Effector memory CD4-positive, alpha-beta T cell (primary cell): ENCODE results near the gene IFNAR2.

Experiments
- DNase-seq, 3 donors: peaks; one replicate each; pipeline ENCODE4 v3.0.0-alpha.2; 2020
- H3K27ac ChIP-seq: 2 replicates; pipeline ENCODE4 v1.7.0; 2013; ENCODE audit warnings: mild to moderate bottlenecking, low read length, moderate library complexity; ENCODE audit not compliant: insufficient read depth, poor library complexity, severe bottlenecking
- H3K27me3 ChIP-seq: replicated peaks from 2 replicates; pipeline ENCODE4 v1.7.0; 2013; ENCODE audit warnings: mild to moderate bottlenecking, low read length; ENCODE audit not compliant: insufficient read depth, control insufficient read depth, poor library complexity, severe bottlenecking
- H3K36me3 ChIP-seq: 2 replicates; pipeline ENCODE4 v1.7.0; 2013; ENCODE audit warnings: mild to moderate bottlenecking, low read length, moderate library complexity; ENCODE audit not compliant: control insufficient read depth, insufficient read depth
- H3K4me1 ChIP-seq: 2 replicates; pipeline ENCODE4 v1.7.0; 2013; ENCODE audit warnings: low read length, mild to moderate bottlenecking; ENCODE audit not compliant: control insufficient read depth, insufficient read depth, poor library complexity, severe bottlenecking
- H3K4me3 ChIP-seq: 2 replicates; pipeline ENCODE4 v1.7.0; 2013; ENCODE audit warnings: low read length, low read depth, mild to moderate bottlenecking; ENCODE audit not compliant: insufficient read depth, poor library complexity, severe bottlenecking
- H3K9me3 ChIP-seq: 2 replicates; pipeline ENCODE4 v1.7.0; 2013; ENCODE audit warnings: mild to moderate bottlenecking, low read length, moderate library complexity; ENCODE audit not compliant: control insufficient read depth

Gene IFNAR2

GRCh38 chr21:33199516-33200217 lies 30.1 kb upstream of the IFNAR2 start:
- no peaks in the 10 kb centered on the region for H3K27me3 ChIP-seq
- peak overlapping the region; percentile 13 for H3K27ac ChIP-seq
- no peak overlapping the region for H3K4me3 ChIP-seq
- no peaks in the 10 kb centered on the region for H3K36me3 ChIP-seq
- peaks cover 6% of the 10 kb centered on the region for H3K4me1 ChIP-seq
- no peaks in the 10 kb centered on the region for H3K9me3 ChIP-seq
- peak; percentile 58 to 75 (median 66) for DNase-seq

- no peaks in the 10 kb centered on the region for H3K9me3 ChIP-seq
- H3K27me3 ChIP-seq = no peaks in the 10 kb centered on the region
- no peak overlapping the region for H3K4me3 ChIP-seq
- no peak for DNase-seq
- peaks cover 19% of the 10 kb centered on the region for H3K4me1 ChIP-seq
- no peak overlapping the region for H3K27ac ChIP-seq
- H3K36me3 ChIP-seq = no peaks in the 10 kb centered on the region
Observed at GRCh38 chr21:33201956-33202355, 27.8 kb upstream of the IFNAR2 start.

GRCh38 chr21:33202464-33203363 lies 27.0 kb upstream of the IFNAR2 start:
- H3K4me1 ChIP-seq = peaks cover 19% of the 10 kb centered on the region
- no peak overlapping the region for H3K4me3 ChIP-seq
- H3K27me3 ChIP-seq = no peaks in the 10 kb centered on the region
- no peak for DNase-seq
- no peaks in the 10 kb centered on the region for H3K9me3 ChIP-seq
- no peak overlapping the region for H3K27ac ChIP-seq
- no peaks in the 10 kb centered on the region for H3K36me3 ChIP-seq

- Histone ChIP-seq H3K27me3 (no peaks in the 10 kb centered on the region), H3K36me3 (no peaks in the 10 kb centered on the region), H3K27ac (no peak overlapping the region), H3K9me3 (no peaks in the 10 kb centered on the region), H3K4me1 (peaks cover 19% of the 10 kb centered on the region), H3K4me3 (no peak overlapping the region)
- no peak for DNase-seq
Observed at GRCh38 chr21:33203371-33203724, 26.4 kb upstream of the IFNAR2 start.

- DNase-seq = no peak
- Histone ChIP-seq H3K4me3 (no peak overlapping the region), H3K4me1 (peaks cover 16% of the 10 kb centered on the region), H3K9me3 (no peaks in the 10 kb centered on the region), H3K36me3 (no peaks in the 10 kb centered on the region), H3K27ac (peak overlapping the region; percentile 11), H3K27me3 (no peaks in the 10 kb centered on the region)
Observed at GRCh38 chr21:33205476-33205875, 24.3 kb upstream of the IFNAR2 start.

GRCh38 chr21:33206771-33207281 lies 22.9 kb upstream of the IFNAR2 start:
- DNase-seq = no peak
- Histone ChIP-seq H3K4me3 (no peak overlapping the region), H3K9me3 (no peaks in the 10 kb centered on the region), H3K27me3 (no peaks in the 10 kb centered on the region), H3K36me3 (no peaks in the 10 kb centered on the region), H3K27ac (no peak overlapping the region), H3K4me1 (peaks cover 24% of the 10 kb centered on the region)

GRCh38 chr21:33207449-33208149 lies 22.1 kb upstream of the IFNAR2 start:
- no peaks in the 10 kb centered on the region for H3K9me3 ChIP-seq
- no peak for DNase-seq
- no peaks in the 10 kb centered on the region for H3K27me3 ChIP-seq
- H3K27ac ChIP-seq = no peak overlapping the region
- H3K4me3 ChIP-seq = no peak overlapping the region
- peaks cover 31% of the 10 kb centered on the region for H3K4me1 ChIP-seq
- no peaks in the 10 kb centered on the region for H3K36me3 ChIP-seq

- DNase-seq = no peak
- Histone ChIP-seq H3K4me1 (peaks cover 36% of the 10 kb centered on the region), H3K27ac (no peak overlapping the region), H3K4me3 (no peak overlapping the region), H3K9me3 (no peaks in the 10 kb centered on the region), H3K36me3 (no peaks in the 10 kb centered on the region), H3K27me3 (no peaks in the 10 kb centered on the region)
Observed at GRCh38 chr21:33208534-33208933, 21.2 kb upstream of the IFNAR2 start.

GRCh38 chr21:33211305-33211704 lies 18.4 kb upstream of the IFNAR2 start:
- H3K27ac ChIP-seq = no peak overlapping the region
- H3K4me1 ChIP-seq = peaks cover 35% of the 10 kb centered on the region

More at GRCh38 chr21:33211305-33211704, 18.4 kb upstream of the IFNAR2 start:
- Histone ChIP-seq H3K36me3 (no peaks in the 10 kb centered on the region), H3K9me3 (no peaks in the 10 kb centered on the region), H3K27me3 (no peaks in the 10 kb centered on the region), H3K4me3 (peak overlapping the region; percentile 16)
- no peak for DNase-seq
